ENCODE results near the gene PLEKHH1.

Gene PLEKHH1

DNA sequence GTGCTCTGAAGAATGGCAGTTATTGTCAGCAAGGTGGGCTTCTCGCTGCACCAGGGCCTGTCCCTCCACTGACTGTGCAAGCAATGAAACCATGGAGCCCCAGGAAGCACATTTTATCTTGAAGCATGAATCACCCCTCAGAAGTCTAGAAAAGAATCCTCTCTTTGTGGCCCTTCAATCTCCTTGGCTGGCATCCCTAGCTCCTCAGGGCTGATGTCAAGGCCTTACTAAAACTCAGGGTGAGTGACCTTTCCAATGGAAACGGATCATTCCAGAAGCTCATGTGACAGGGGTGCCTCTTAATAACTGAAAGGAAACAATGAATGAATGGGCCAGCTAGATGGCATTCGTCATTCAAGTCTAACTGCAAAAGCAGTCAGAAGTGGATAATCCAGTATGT lies 22.3 kb upstream of the PLEKHH1 start:
- Histone ChIP-seq H3K4me3 (ENCODE audit: low read length) (no peak overlapping the region), H3K27ac (ENCODE audit: low read length) (no peak overlapping the region), H3K4me2 (ENCODE audit: low read length) (no peak overlapping the region), H3K79me2 (ENCODE audit: low read length) (no peaks in the 10 kb centered on the region), H3K27me3 (ENCODE audit: low read depth, low read length) (peaks cover 72% of the 10 kb centered on the region), H3K36me3 (replicated peaks; ENCODE audit: low read depth, low read length) (no peaks in the 10 kb centered on the region), H2AFZ (ENCODE audit: low read depth, low read length) (no peak overlapping the region), H3K9me3 (ENCODE audit: insufficient read depth, low read length) (no peaks in the 10 kb centered on the region), H4K20me1 (ENCODE audit: insufficient read depth, low read length) (no peaks in the 10 kb centered on the region), H3K9ac (ENCODE audit: low read length) (no peak overlapping the region), H3K4me1 (ENCODE audit: low read length) (peaks cover 28% of the 10 kb centered on the region)
- TF ChIP-seq, protein P1, sequence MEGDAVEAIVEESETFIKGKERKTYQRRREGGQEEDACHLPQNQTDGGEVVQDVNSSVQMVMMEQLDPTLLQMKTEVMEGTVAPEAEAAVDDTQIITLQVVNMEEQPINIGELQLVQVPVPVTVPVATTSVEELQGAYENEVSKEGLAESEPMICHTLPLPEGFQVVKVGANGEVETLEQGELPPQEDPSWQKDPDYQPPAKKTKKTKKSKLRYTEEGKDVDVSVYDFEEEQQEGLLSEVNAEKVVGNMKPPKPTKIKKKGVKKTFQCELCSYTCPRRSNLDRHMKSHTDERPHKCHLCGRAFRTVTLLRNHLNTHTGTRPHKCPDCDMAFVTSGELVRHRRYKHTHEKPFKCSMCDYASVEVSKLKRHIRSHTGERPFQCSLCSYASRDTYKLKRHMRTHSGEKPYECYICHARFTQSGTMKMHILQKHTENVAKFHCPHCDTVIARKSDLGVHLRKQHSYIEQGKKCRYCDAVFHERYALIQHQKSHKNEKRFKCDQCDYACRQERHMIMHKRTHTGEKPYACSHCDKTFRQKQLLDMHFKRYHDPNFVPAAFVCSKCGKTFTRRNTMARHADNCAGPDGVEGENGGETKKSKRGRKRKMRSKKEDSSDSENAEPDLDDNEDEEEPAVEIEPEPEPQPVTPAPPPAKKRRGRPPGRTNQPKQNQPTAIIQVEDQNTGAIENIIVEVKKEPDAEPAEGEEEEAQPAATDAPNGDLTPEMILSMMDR (IDR thresholded peaks at IDR 0.05; ENCODE audit: low read depth, low read length) = no peak
- TF ChIP-seq EZH2phosphoT487 (IDR thresholded peaks at IDR 0.05; ENCODE audit: low read depth) = no peak

- Histone ChIP-seq H3K9ac (ENCODE audit: low read length) (no peak overlapping the region), H3K4me1 (ENCODE audit: low read length) (peaks cover 33% of the 10 kb centered on the region), H3K4me2 (ENCODE audit: low read length) (no peak overlapping the region), H3K79me2 (ENCODE audit: low read length) (no peaks in the 10 kb centered on the region), H3K27me3 (ENCODE audit: low read depth, low read length) (peaks cover 74% of the 10 kb centered on the region), H3K9me3 (ENCODE audit: insufficient read depth, low read length) (no peaks in the 10 kb centered on the region), H3K27ac (ENCODE audit: low read length) (no peak overlapping the region), H3K4me3 (ENCODE audit: low read length) (no peak overlapping the region), H3K36me3 (replicated peaks; ENCODE audit: low read depth, low read length) (no peaks in the 10 kb centered on the region), H2AFZ (ENCODE audit: low read depth, low read length) (no peak overlapping the region), H4K20me1 (ENCODE audit: insufficient read depth, low read length) (no peaks in the 10 kb centered on the region)
- TF ChIP-seq, protein P1 (IDR thresholded peaks at IDR 0.05; ENCODE audit: low read depth, low read length) = no peak
- no peak for TF ChIP-seq EZH2phosphoT487 (IDR thresholded peaks at IDR 0.05; ENCODE audit: low read depth)
Measured at GRCh38 chr14:67512463-67513310, 20.4 kb upstream of the PLEKHH1 start.

DNA sequence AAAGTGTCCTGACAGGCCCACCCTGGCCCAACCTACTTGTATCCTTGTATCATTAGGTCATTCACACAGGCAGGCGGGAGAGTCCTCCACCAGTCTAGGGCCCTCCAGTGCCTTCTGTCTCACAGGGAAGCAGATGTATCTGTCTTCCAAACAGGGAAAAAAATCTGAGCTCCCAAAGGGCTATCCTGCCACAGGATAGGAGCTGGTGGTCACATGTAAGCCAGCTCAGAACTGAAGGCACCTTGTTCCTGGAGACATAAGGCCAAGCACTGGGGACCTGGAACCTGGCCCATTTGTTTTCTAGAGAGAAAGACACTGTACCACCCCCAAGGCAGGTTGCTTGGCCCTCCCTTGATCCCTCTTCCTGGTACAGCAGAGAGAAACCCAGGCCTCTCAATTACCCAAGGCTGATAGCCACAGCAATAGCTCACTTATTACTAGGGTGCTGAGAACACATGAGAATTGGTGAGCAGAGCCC lies 19.4 kb upstream of the PLEKHH1 start:
- H3K9me3 ChIP-seq (ENCODE audit: insufficient read depth, low read length) = no peaks in the 10 kb centered on the region
- H4K20me1 ChIP-seq (ENCODE audit: insufficient read depth, low read length) = no peaks in the 10 kb centered on the region
- no peak overlapping the region for H3K4me3 ChIP-seq (ENCODE audit: low read length)
- H3K79me2 ChIP-seq (ENCODE audit: low read length) = no peaks in the 10 kb centered on the region
- no peaks in the 10 kb centered on the region for H3K36me3 ChIP-seq (replicated peaks; ENCODE audit: low read depth, low read length)
- no peak overlapping the region for H3K27ac ChIP-seq (ENCODE audit: low read length)
- H3K27me3 ChIP-seq (ENCODE audit: low read depth, low read length) = peaks cover 77% of the 10 kb centered on the region
- TF ChIP-seq EZH2phosphoT487 (IDR thresholded peaks at IDR 0.05; ENCODE audit: low read depth) = no peak
- TF ChIP-seq, protein P1 (IDR thresholded peaks at IDR 0.05; ENCODE audit: low read depth, low read length) = no peak
- H2AFZ ChIP-seq (ENCODE audit: low read depth, low read length) = no peak overlapping the region
- H3K9ac ChIP-seq (ENCODE audit: low read length) = no peak overlapping the region
- 0 out of 2 replicates have a peak overlapping the region, but pooled peaks have one; percentile 95 for H3K4me2 ChIP-seq (ENCODE audit: low read length)
- peaks cover 33% of the 10 kb centered on the region for H3K4me1 ChIP-seq (ENCODE audit: low read length)

- H3K36me3 ChIP-seq (replicated peaks; ENCODE audit: low read depth, low read length) = no peaks in the 10 kb centered on the region
- H3K27ac ChIP-seq (ENCODE audit: low read length) = no peak overlapping the region
- TF ChIP-seq EZH2phosphoT487 (IDR thresholded peaks at IDR 0.05; ENCODE audit: low read depth) = no peak
- TF ChIP-seq, protein P1 (IDR thresholded peaks at IDR 0.05; ENCODE audit: low read depth, low read length) = no peak
- H3K27me3 ChIP-seq (ENCODE audit: low read depth, low read length) = peaks cover 83% of the 10 kb centered on the region
- H3K79me2 ChIP-seq (ENCODE audit: low read length) = no peaks in the 10 kb centered on the region
- peak overlapping the region; percentile 65; the same call in 1 of the 2 replicates for H3K9ac ChIP-seq (ENCODE audit: low read length)
- peak overlapping the region; percentile 95 for H3K4me2 ChIP-seq (ENCODE audit: low read length)
- H3K9me3 ChIP-seq (ENCODE audit: insufficient read depth, low read length) = no peaks in the 10 kb centered on the region
- no peak overlapping the region; the same call in 1 of the 2 replicates for H2AFZ ChIP-seq (ENCODE audit: low read depth, low read length)
- H3K4me1 ChIP-seq (ENCODE audit: low read length) = peaks cover 30% of the 10 kb centered on the region
- no peaks in the 10 kb centered on the region for H4K20me1 ChIP-seq (ENCODE audit: insufficient read depth, low read length)
- peak overlapping the region; percentile 94 for H3K4me3 ChIP-seq (ENCODE audit: low read length)
Measured at GRCh38 chr14:67514203-67514607, 18.9 kb upstream of the PLEKHH1 start.
